Brain microvascular endothelial cell (primary cell): ENCODE measurements around the gene SLC44A1.

ENCODE experiments used
- DNase-seq: peaks from one replicate; pipeline ENCODE4 v3.0.0-alpha.2; 2020
- H3K27ac ChIP-seq: fragments of 250-450 bp; sonication (Bioruptor Pico); 2 replicates; pipeline ENCODE4 v1.5.1; 2020; ENCODE audit warnings: mild to moderate bottlenecking, moderate library complexity
- H3K27me3 ChIP-seq: fragments of 250-450 bp; sonication (Bioruptor Pico); replicated peaks from 2 replicates; pipeline ENCODE4 v1.5.1; 2020; ENCODE audit warnings: mild to moderate bottlenecking
- H3K36me3 ChIP-seq: fragments of 250-450 bp; sonication (Bioruptor Pico); replicated peaks from 2 replicates; pipeline ENCODE4 v1.5.1; 2020; ENCODE audit warnings: mild to moderate bottlenecking
- H3K4me3 ChIP-seq: 2 replicates; pipeline ENCODE4 v1.5.1; 2011; ENCODE audit warnings: low read depth, mild to moderate bottlenecking, control low read depth, low read length, moderate library complexity
- CTCF ChIP-seq: IDR thresholded peaks from 2 replicates; pipeline ENCODE4 v1.5.1; 2011; ENCODE audit warnings: low read depth, mild to moderate bottlenecking, moderate library complexity, low read length, control low read depth, inconsistent platforms; ENCODE audit errors: missing control alignments
- in situ Hi-C: cut with HindIII; loops from 2 replicates; pipeline ENCODE4 v1.10.0; 2017; ENCODE audit warnings: low sequenced_read_pairs, low pct_ligation_motif_present

The SLC44A1 gene

GRCh38 chr9:105457560-105458294 is 213.3 kb downstream of the SLC44A1 start:
- TF ChIP-seq CTCF, result no peak
- no peak for DNase-seq
- Histone ChIP-seq H3K36me3 (peaks cover 3% of the 10 kb centered on the region), H3K27ac (no peak overlapping the region), H3K4me3 (no peak overlapping the region), H3K27me3 (no peaks in the 10 kb centered on the region)
- in situ Hi-C loops, result no loop called here

GRCh38 chr9:105458404-105458803 is 214.0 kb downstream of the SLC44A1 start:
- in situ Hi-C loops, result no loop called here
- DNase-seq, result no peak
- H3K4me3 ChIP-seq, result no peak overlapping the region
- H3K27me3 ChIP-seq, result no peaks in the 10 kb centered on the region
- no peak for TF ChIP-seq CTCF
- no peak overlapping the region for H3K27ac ChIP-seq
- peaks cover 3% of the 10 kb centered on the region for H3K36me3 ChIP-seq

GRCh38 chr9:105459336-105459735 is 214.9 kb downstream of the SLC44A1 start:
- in situ Hi-C loops, result no loop called here
- H3K27me3 ChIP-seq, result no peaks in the 10 kb centered on the region
- no peak overlapping the region for H3K27ac ChIP-seq
- no peak for TF ChIP-seq CTCF
- H3K36me3 ChIP-seq, result peaks cover 3% of the 10 kb centered on the region
- no peak for DNase-seq
- no peak overlapping the region for H3K4me3 ChIP-seq

- no peak for TF ChIP-seq CTCF
- DNase-seq, result no peak
- Histone ChIP-seq H3K36me3 (peaks cover 12% of the 10 kb centered on the region), H3K27me3 (no peaks in the 10 kb centered on the region), H3K27ac (no peak overlapping the region), H3K4me3 (no peak overlapping the region)
- in situ Hi-C loops, result no loop called here
Observed at GRCh38 chr9:105466898-105467455, 222.5 kb downstream of the SLC44A1 start.

GRCh38 chr9:105468875-105469274 is 224.4 kb downstream of the SLC44A1 start:
- Histone ChIP-seq H3K36me3 (peaks cover 12% of the 10 kb centered on the region), H3K4me3 (no peak overlapping the region), H3K27ac (no peak overlapping the region), H3K27me3 (no peaks in the 10 kb centered on the region)
- in situ Hi-C loops, result no loop called here
- no peak for DNase-seq
- no peak for TF ChIP-seq CTCF
